Activated B cell treated with CpG ODN at 0.5 μM for 24 hours (primary cell): ENCODE data around the gene GALNT3. TPM values are rescaled to one million over a fixed set of nuclear protein-coding genes. Genes with fewer than 3 reads are reported as not detected.
A peak's percentile ranks its signal among the peaks of the same experiment; 100 is the strongest.

Experiments used
- ATAC-seq: fragments of 200-7000 bp; cut with Tn5 transposase; one replicate; pipeline ENCODE4 v1.10.0; 2021; ENCODE audit warnings: low read depth, mild to moderate bottlenecking, moderate library complexity
- CTCF ChIA-PET: fragments of 350-600 bp; sonication (Branson Sonifier 250); formaldehyde crosslinking; loops from one replicate; lab custom pipeline; 2021; ENCODE audit warnings: antibody characterized with exemption; lab: Charles Lee
- POLR2A ChIA-PET: fragments of 350-600 bp; sonication (Branson Sonifier 250); formaldehyde crosslinking; loops from one replicate; lab custom pipeline; 2021; ENCODE audit warnings: antibody characterized with exemption; lab: Charles Lee
- DNase-seq: peaks from one replicate; pipeline ENCODE4 v3.0.0; 2022
- H3K27ac Mint-ChIP-seq: one replicate; pipeline ENCODE4 v1.8.0; 2020; ENCODE audit warnings: mixed read lengths
- H3K27me3 Mint-ChIP-seq: one replicate; pipeline ENCODE4 v1.8.0; 2021; ENCODE audit warnings: mixed read lengths
- H3K36me3 Mint-ChIP-seq: one replicate; pipeline ENCODE4 v1.8.0; 2021; ENCODE audit warnings: low read depth, mixed read lengths
- H3K4me1 Mint-ChIP-seq: one replicate; pipeline ENCODE4 v1.8.0; 2021; ENCODE audit warnings: mixed read lengths
- H3K4me3 Mint-ChIP-seq: one replicate; pipeline ENCODE4 v1.8.0; 2020; ENCODE audit warnings: mild to moderate bottlenecking, mixed read lengths
- H3K9me3 Mint-ChIP-seq: one replicate; pipeline ENCODE4 v1.8.0; 2020; ENCODE audit warnings: mixed read lengths
- intact Hi-C: fragments of 100-400 bp; cut with micrococcal nuclease; formaldehyde crosslinking; loops from one replicate; pipeline ENCODE4 v1.15.1; 2024
- total RNA-seq: library from RNA; stranded (reverse); gene quantifications from 2 replicates; pipeline ENCODE4 v1.2.3, GENCODE V29; 2022
- TF ChIP-seq, protein P1 (sequence below): fragments of 200-600 bp; IDR thresholded peaks from one replicate; pipeline ENCODE4 v1.8.0; 2022; ENCODE audit warnings: antibody characterized with exemption, mild to moderate bottlenecking

The GALNT3 gene
- 13.2 and 14.4 TPM in 2 replicates for total RNA-seq

DNA sequence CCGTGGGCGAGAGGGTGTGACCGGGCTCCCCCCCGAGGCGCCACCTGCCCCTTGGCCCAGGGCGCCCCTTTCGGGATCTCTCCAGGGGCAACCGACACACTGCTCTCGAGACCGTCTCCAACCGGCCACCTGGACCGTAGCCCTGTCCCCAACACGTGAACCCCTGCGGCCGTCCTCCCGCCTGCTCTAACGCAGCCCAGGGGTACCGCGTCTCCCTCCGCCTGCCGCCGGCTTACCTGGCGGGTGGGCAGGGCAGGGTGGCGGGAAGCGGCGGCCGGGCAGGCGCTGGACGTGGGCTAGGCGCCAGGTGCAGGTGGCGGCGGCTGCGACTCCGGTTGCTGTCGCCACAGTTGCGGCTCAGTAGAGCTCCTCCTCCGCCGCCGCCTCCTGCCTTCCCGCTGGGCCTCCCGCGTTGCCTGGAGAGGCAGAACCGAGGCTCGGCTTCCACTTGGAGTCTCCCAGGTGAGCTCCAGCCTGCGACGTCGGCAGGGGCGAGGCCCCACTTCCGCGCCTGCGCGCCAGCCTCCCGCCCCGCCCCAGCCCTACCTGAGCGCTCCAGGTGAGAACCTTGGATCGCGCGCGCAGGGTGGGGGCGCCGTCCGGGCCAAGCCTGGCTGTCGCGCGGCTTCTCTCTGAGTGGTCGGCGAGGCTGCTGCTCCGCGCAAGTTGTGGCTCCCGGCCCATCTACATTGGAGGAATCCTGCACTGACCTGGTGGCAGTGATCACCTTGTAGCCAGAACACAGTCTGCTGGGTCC, at the start of gene GALNT3:
Gene GALNT3 (minus strand): TSS at position 469 of the 757 bp plus-strand sequence. CDS start 23,547 bp downstream, outside the sequence.
- peak; percentile 41 for ATAC-seq

DNA sequence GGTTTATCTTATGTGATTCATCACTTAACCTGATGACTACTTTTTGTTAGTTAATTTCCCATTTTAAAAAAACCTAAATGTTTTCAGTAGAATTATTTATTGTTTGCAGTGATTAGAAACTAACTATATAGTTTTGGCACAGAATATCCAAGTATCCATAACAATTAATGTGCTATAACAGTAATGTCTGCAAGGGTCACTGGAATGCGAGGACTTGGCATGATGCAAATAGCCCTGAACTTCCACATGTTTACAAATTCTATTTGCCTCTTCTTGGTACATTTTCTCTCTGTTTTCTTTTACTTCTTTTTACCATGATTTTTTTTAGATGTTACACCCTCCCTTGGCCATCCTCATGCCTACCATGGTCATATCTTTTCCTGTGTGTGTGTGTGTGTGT, 49.3 kb upstream of the GALNT3 start:
- Mint-ChIP-seq H3K27ac (no peak overlapping the region), H3K4me3 (no peak overlapping the region), H3K4me1 (no peaks in the 10 kb centered on the region), H3K36me3 (peaks cover 1% of the 10 kb centered on the region), H3K9me3 (no peaks in the 10 kb centered on the region), H3K27me3 (no peaks in the 10 kb centered on the region)
- POLR2A ChIA-PET: no interaction called here
- ATAC-seq (no peak), DNase-seq (no peak)
- TF ChIP-seq, protein P1, sequence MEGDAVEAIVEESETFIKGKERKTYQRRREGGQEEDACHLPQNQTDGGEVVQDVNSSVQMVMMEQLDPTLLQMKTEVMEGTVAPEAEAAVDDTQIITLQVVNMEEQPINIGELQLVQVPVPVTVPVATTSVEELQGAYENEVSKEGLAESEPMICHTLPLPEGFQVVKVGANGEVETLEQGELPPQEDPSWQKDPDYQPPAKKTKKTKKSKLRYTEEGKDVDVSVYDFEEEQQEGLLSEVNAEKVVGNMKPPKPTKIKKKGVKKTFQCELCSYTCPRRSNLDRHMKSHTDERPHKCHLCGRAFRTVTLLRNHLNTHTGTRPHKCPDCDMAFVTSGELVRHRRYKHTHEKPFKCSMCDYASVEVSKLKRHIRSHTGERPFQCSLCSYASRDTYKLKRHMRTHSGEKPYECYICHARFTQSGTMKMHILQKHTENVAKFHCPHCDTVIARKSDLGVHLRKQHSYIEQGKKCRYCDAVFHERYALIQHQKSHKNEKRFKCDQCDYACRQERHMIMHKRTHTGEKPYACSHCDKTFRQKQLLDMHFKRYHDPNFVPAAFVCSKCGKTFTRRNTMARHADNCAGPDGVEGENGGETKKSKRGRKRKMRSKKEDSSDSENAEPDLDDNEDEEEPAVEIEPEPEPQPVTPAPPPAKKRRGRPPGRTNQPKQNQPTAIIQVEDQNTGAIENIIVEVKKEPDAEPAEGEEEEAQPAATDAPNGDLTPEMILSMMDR: no peak
- intact Hi-C loops: no loop called here
- CTCF ChIA-PET: no interaction called here

More for the DNA sequence above, at the start of gene GALNT3:
- DNase-seq: peak; percentile 58
- H3K4me1 Mint-ChIP-seq: peaks cover 38% of the 10 kb centered on the region
- H3K27me3 Mint-ChIP-seq: no peaks in the 10 kb centered on the region
- intact Hi-C loops: loop anchor here (1.0 to 10.0 kb wide), 9 partner anchors 17 to 1033 kb away; partner anchors contain the start of genes COBLL1 and TTC21B
- H3K9me3 Mint-ChIP-seq: no peaks in the 10 kb centered on the region
- peak within 1 kb of the TSS; percentile 96 for H3K27ac Mint-ChIP-seq
- peaks cover 6% of the 10 kb centered on the region for H3K36me3 Mint-ChIP-seq
- H3K4me3 Mint-ChIP-seq: peak within 1 kb of the TSS; percentile 97
- TF ChIP-seq, protein P1: no peak
- POLR2A ChIA-PET: interaction anchor here (0.8 to 2.3 kb wide), 11 partner anchors 9 to 883 kb away, joined by 3 to 23 read pairs (median 5); no protein-coding TSS in a partner anchor
- CTCF ChIA-PET: interaction anchor here (1.3 to 4.4 kb wide), 4 partner anchors 19 to 80 kb away, joined by 3 to 28 read pairs (median 5); no protein-coding TSS in a partner anchor

DNA sequence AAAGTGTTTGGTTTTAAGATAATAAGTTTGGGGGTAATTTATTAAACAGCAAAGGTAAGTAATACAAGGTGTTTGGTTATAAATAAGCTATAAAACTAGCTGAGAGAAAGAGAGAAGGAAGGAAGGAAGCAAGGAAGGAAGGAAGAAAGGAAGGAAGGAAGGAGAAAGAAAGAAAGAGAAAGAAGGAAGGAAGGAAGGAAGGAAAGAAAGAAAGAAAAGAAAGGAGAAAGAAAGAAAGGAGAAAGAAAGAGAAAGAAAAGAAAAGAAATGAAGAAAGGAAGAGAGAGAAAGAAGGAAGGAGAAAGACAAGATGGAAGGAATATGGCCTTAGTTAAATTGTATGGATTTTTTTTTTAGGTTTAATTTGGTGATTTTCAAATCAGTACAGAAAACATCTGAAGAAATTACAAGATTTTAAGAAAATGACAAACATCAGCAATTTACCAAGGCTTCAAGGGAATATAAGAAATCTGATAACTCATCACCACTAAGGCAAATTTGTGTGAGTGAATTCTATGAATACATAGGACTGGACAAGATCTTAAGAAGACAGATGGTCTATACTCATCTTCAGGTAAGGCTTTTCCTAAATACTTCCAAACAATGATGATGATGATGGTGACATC, 46.4 kb upstream of the GALNT3 start:
- Mint-ChIP-seq H3K27ac (no peak overlapping the region), H3K4me3 (no peak overlapping the region), H3K36me3 (peaks cover 1% of the 10 kb centered on the region), H3K4me1 (no peaks in the 10 kb centered on the region), H3K9me3 (no peaks in the 10 kb centered on the region), H3K27me3 (no peaks in the 10 kb centered on the region)
- no peak for DNase-seq
- intact Hi-C loops: no loop called here
- TF ChIP-seq, protein P1: no peak
- ChIA-PET POLR2A (no interaction called here), CTCF (interaction anchor here (0.6 kb wide), 1 partner anchor 827 kb away, joined by 3 read pairs; no protein-coding TSS in a partner anchor)
- no peak for ATAC-seq

DNA sequence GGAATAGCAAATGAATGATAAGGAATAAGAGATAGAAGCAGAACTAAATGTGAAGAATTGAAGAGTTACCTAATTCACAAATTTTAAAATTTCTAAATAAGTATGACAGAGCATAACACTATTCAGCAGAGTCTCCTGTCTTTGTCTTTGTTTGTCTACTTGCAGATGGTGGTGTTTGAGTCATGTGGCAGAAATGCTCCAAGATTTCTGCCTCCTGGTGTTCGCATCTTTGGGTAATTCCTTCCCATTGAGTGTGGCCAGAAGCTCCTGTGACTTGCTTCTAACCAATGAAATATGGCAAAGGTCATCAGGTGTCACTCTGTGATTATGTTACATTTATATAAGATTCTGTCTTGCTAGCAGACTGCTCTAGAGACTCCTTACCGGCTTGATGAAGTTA, 45.6 kb upstream of the GALNT3 start:
- CTCF ChIA-PET: interaction anchor here (0.6 kb wide), 1 partner anchor 826 kb away, joined by 3 read pairs; no protein-coding TSS in a partner anchor
- TF ChIP-seq, protein P1: no peak
- ATAC-seq (no peak), DNase-seq (no peak)
- no peaks in the 10 kb centered on the region for H3K27me3 Mint-ChIP-seq
- intact Hi-C loops: no loop called here
- H3K9me3 Mint-ChIP-seq: no peaks in the 10 kb centered on the region
- no peaks in the 10 kb centered on the region for H3K4me1 Mint-ChIP-seq
- no peak overlapping the region for H3K4me3 Mint-ChIP-seq
- peaks cover 1% of the 10 kb centered on the region for H3K36me3 Mint-ChIP-seq
- POLR2A ChIA-PET: no interaction called here
- no peak overlapping the region for H3K27ac Mint-ChIP-seq

DNA sequence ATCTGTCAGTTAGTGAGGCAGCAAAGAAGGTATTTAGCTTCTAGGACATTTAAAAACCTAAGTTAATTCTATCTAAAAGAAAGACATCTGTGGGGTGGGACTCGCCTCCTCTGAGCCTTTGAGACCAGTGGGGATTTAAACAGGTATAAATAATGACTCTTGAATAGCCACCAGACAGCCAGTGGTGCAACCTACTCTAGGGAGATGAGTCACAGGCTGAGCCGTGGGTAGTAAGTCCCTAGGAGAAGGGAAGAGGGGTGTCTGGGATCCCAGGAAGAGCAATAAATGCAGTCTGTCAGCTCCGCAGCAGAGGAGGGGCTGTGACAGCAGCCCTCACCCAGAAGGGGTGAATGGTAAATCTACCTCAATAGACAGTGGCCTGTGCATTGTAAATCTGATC, 43.1 kb upstream of the GALNT3 start:
- intact Hi-C loops: no loop called here

More for the DNA sequence above, 43.1 kb upstream of the GALNT3 start:
- no peak overlapping the region for H3K4me3 Mint-ChIP-seq
- POLR2A ChIA-PET: no interaction called here
- no peaks in the 10 kb centered on the region for H3K4me1 Mint-ChIP-seq
- CTCF ChIA-PET: no interaction called here
- TF ChIP-seq, protein P1: no peak
- H3K27ac Mint-ChIP-seq: no peak overlapping the region
- no peaks in the 10 kb centered on the region for H3K9me3 Mint-ChIP-seq
- no peak for ATAC-seq
- H3K27me3 Mint-ChIP-seq: no peaks in the 10 kb centered on the region
- DNase-seq: no peak
- peaks cover 1% of the 10 kb centered on the region for H3K36me3 Mint-ChIP-seq
